A549 (cell line): ENCODE measurements around the gene PXK. TPM values are rescaled to one million over a fixed set of nuclear protein-coding genes. Genes with fewer than 3 reads are reported as not detected.

ENCODE experiments used
- ATAC-seq, 2 experiments: fragments of 200-7000 bp in 1 of 2; fragments of >200 bp in 1 of 2; cut with Nextera tagmentation in 1 of 2; cut with Tn5 transposase in 1 of 2; 3 replicates each; pipeline versions ENCODE4 v1.8.0 to v1.9.1; 2018 to 2020; ENCODE audit warnings: mild to moderate bottlenecking in 1 of 2, moderate library complexity in 1 of 2
- CTCF ChIA-PET: fragments of 300-600 bp; sonication (Branson Sonifier 250); formaldehyde crosslinking; extraction: SDS; loops from one replicate; lab custom pipeline; 2021; ENCODE audit warnings: antibody characterized with exemption, inconsistent platforms; lab: Yijun Ruan, JAX
- POLR2A ChIA-PET: fragments of 350-600 bp; formaldehyde crosslinking; extraction: SDS; loops from one replicate; lab custom pipeline; 2021; ENCODE audit warnings: antibody characterized with exemption, inconsistent platforms; lab: Yijun Ruan, JAX
- DNase-seq, 2 experiments: peaks; one replicate each; pipeline versions ENCODE4 v3.0.0 to v3.0.0-alpha.2; 2011 to 2016; ENCODE audit warnings: low read depth in 1 of 2, low spot score in 1 of 2
- FAIRE-seq: peaks from 2 replicates; lab custom pipeline; 2011; peaks lifted over from hg19 to GRCh38; lab: Jason Lieb, UNC
- H3K27ac ChIP-seq, 2 experiments: fragments of >200 bp; sonication (Bioruptor Twin); formaldehyde crosslinking; 3 replicates each; pipeline ENCODE4 v1.5.1; 2016 to 2017
- H3K4me1 ChIP-seq: fragments of >200 bp; sonication (Bioruptor Twin); formaldehyde crosslinking; 3 replicates; pipeline ENCODE4 v1.6.1; 2016
- H3K4me2 ChIP-seq: fragments of >200 bp; sonication (Bioruptor Twin); formaldehyde crosslinking; 3 replicates; pipeline ENCODE4 v1.6.1; 2016
- H3K4me3 ChIP-seq: fragments of >200 bp; sonication (Bioruptor Twin); formaldehyde crosslinking; 3 replicates; pipeline ENCODE4 v1.5.1; 2016
- H3K9me3 ChIP-seq: fragments of >200 bp; sonication (Bioruptor Twin); formaldehyde crosslinking; 3 replicates; pipeline ENCODE4 v1.6.1; 2016
- BHLHE40 ChIP-seq: IDR thresholded peaks from 2 replicates; pipeline ENCODE4 v1.6.1; 2012; ENCODE audit warnings: low read depth, low read length, inconsistent platforms
- EHF ChIP-seq: fragments of 250-450 bp; sonication (Bioruptor Pico); IDR thresholded peaks from 2 replicates; pipeline ENCODE4 v1.5.0; 2020; ENCODE audit warnings: mild to moderate bottlenecking
- EP300 ChIP-seq, 2 experiments: fragments of >200 bp; sonication (Bioruptor Twin); formaldehyde crosslinking; IDR thresholded peaks; 2 replicates in 1 of 2; 3 replicates in 1 of 2; pipeline ENCODE4 v1.6.1; 2016 to 2017
- ESRRA ChIP-seq: fragments of 150-350 bp; IDR thresholded peaks from 2 replicates; pipeline ENCODE4 v1.6.1; 2014; ENCODE audit warnings: mild to moderate bottlenecking, low read length, borderline replicate concordance
- FOSB ChIP-seq: fragments of 250-450 bp; sonication (Bioruptor Pico); IDR thresholded peaks from 2 replicates; pipeline ENCODE4 v1.5.0; 2020; ENCODE audit warnings: mild to moderate bottlenecking, moderate library complexity
- KDM1A ChIP-seq: fragments of 200-600 bp; sonication (generic); IDR thresholded peaks from 2 replicates; pipeline ENCODE4 v1.6.1; 2016; ENCODE audit warnings: low read depth, mild to moderate bottlenecking
- RFX5 ChIP-seq: fragments of 450-650 bp; IDR thresholded peaks from 2 replicates; pipeline ENCODE4 v1.7.1; 2014; ENCODE audit warnings: antibody characterized with exemption, mild to moderate bottlenecking, moderate library complexity
- TFCP2L1 ChIP-seq: fragments of 250-450 bp; sonication (Bioruptor Pico); IDR thresholded peaks from 2 replicates; pipeline ENCODE4 v1.5.0; 2021; ENCODE audit warnings: mild to moderate bottlenecking
- ZC3H11A ChIP-seq: fragments of 450-650 bp; IDR thresholded peaks from 2 replicates; pipeline ENCODE4 v1.6.1; 2014; ENCODE audit warnings: antibody characterized with exemption, mild to moderate bottlenecking
- WGBS: methylation state at CpG from one replicate; pipeline ENCODE4 v1.1.6; 2017; ENCODE audit errors: missing lambda C conversion rate; 5-methylcytosine and 5-hydroxymethylcytosine counted together
- polyA plus RNA-seq, 4 experiments: library from polyadenylated mRNA; depleted of rRNA in 3 of 4; stranded (reverse); fragments of >200 nt; fragmentation: RNase III in 1 of 4; extraction: RNeasy Plus Mini Kit Qiagen cat#74134 plus additional on column Dnase treatment in 1 of 4; gene quantifications; 2 replicates in 3 of 4; 3 replicates in 1 of 4; pipeline ENCODE4 v1.2.3, GENCODE V29; 2011 to 2017
- TF ChIP-seq, protein P1 (sequence below): fragments of 200-600 bp; sonication (generic); IDR thresholded peaks from 2 replicates; pipeline ENCODE4 v1.6.1; 2016; ENCODE audit warnings: antibody characterized with exemption, mild to moderate bottlenecking, moderate library complexity
- TF ChIP-seq, protein P2 (sequence below): fragments of 450-650 bp; IDR thresholded peaks from 2 replicates; pipeline ENCODE4 v1.6.1; 2014; ENCODE audit warnings: antibody characterized with exemption
- TF ChIP-seq, protein P3 (sequence below): fragments of 250-450 bp; sonication (Bioruptor Pico); IDR thresholded peaks from 2 replicates; pipeline ENCODE4 v1.5.0; 2020; ENCODE audit warnings: low read depth, mild to moderate bottlenecking, moderate library complexity
- TF ChIP-seq, protein P4 (sequence below): IDR thresholded peaks from 2 replicates; pipeline ENCODE4 v1.6.1; 2012
- TF ChIP-seq, protein P5 (sequence below): fragments of 150-350 bp; IDR thresholded peaks from 2 replicates; pipeline ENCODE4 v1.6.1; 2014; ENCODE audit warnings: low read depth, mild to moderate bottlenecking, low read length
- TF ChIP-seq, protein P6 (sequence below): fragments of >200 bp; sonication (Bioruptor Twin); formaldehyde crosslinking; IDR thresholded peaks from 3 replicates; pipeline ENCODE4 v1.5.1; 2016

PXK gene
- polyA plus RNA-seq, 2 of the 4 experiments (the other 2 are of a cell fraction): 4.4 to 10.5 TPM

DNA sequence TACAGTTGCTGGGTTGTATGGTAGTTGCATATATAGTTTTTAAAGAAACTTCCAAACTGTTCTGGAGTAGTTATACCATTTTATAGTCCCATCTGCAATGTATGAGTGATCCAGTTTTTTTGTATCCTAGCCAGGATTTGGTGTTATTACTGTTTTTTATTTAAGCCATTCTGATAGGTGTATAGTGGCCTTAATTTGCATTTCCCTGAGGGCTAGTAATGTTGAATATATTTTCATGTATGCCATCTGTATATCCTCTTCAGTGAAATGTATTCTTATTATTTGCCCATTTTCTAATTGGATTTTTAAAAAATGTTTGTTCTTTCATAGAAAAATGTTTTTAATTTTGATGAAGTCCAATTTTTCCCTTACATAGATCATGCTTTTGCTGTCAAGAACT is 29.2 kb downstream of the PXK start (continued):
- TF ChIP-seq, protein P1, sequence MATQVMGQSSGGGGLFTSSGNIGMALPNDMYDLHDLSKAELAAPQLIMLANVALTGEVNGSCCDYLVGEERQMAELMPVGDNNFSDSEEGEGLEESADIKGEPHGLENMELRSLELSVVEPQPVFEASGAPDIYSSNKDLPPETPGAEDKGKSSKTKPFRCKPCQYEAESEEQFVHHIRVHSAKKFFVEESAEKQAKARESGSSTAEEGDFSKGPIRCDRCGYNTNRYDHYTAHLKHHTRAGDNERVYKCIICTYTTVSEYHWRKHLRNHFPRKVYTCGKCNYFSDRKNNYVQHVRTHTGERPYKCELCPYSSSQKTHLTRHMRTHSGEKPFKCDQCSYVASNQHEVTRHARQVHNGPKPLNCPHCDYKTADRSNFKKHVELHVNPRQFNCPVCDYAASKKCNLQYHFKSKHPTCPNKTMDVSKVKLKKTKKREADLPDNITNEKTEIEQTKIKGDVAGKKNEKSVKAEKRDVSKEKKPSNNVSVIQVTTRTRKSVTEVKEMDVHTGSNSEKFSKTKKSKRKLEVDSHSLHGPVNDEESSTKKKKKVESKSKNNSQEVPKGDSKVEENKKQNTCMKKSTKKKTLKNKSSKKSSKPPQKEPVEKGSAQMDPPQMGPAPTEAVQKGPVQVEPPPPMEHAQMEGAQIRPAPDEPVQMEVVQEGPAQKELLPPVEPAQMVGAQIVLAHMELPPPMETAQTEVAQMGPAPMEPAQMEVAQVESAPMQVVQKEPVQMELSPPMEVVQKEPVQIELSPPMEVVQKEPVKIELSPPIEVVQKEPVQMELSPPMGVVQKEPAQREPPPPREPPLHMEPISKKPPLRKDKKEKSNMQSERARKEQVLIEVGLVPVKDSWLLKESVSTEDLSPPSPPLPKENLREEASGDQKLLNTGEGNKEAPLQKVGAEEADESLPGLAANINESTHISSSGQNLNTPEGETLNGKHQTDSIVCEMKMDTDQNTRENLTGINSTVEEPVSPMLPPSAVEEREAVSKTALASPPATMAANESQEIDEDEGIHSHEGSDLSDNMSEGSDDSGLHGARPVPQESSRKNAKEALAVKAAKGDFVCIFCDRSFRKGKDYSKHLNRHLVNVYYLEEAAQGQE: no peak
- TF ChIP-seq ZC3H11A: no peak
- no peak for TF ChIP-seq FOSB
- TF ChIP-seq EHF (CRISPR knock-in tag): no peak

DNA sequence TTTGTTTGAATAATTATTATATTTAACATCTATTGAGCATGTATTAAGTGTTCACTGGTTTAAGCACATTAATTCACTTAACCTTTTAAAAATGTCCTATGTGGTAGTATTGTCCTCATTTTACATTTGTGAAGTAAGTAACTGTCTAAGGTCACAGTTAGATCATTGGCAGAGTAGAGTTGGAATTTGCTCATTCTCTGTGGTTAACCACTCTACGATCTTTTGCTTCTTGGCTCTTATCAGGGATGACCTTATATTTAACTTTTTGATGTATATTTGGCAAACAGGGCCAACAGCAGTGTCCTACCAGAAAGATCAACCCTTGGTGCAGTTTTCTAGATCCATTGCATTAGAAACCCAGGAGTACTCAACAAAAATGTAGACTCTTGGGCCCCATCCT is 34.0 kb downstream of the PXK start:
- no peak overlapping the region for H3K4me2 ChIP-seq
- no peak for ATAC-seq
- H3K27ac ChIP-seq: no peak overlapping the region
- WGBS: 82% methylated on average over 1 of the region's 1 CpG
- no peak for TF ChIP-seq EP300 (IDR thresholded peaks at IDR 0.05)
- TF ChIP-seq KDM1A: no peak
- TF ChIP-seq, protein P2, sequence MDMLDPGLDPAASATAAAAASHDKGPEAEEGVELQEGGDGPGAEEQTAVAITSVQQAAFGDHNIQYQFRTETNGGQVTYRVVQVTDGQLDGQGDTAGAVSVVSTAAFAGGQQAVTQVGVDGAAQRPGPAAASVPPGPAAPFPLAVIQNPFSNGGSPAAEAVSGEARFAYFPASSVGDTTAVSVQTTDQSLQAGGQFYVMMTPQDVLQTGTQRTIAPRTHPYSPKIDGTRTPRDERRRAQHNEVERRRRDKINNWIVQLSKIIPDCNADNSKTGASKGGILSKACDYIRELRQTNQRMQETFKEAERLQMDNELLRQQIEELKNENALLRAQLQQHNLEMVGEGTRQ: no peak
- TF ChIP-seq, protein P3, sequence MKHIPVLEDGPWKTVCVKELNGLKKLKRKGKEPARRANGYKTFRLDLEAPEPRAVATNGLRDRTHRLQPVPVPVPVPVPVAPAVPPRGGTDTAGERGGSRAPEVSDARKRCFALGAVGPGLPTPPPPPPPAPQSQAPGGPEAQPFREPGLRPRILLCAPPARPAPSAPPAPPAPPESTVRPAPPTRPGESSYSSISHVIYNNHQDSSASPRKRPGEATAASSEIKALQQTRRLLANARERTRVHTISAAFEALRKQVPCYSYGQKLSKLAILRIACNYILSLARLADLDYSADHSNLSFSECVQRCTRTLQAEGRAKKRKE (CRISPR knock-in tag): no peak
- TF ChIP-seq ESRRA: no peak
- TF ChIP-seq, protein P4, sequence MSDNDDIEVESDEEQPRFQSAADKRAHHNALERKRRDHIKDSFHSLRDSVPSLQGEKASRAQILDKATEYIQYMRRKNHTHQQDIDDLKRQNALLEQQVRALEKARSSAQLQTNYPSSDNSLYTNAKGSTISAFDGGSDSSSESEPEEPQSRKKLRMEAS: no peak
- no peak for TF ChIP-seq TFCP2L1 (CRISPR knock-in tag)
- TF ChIP-seq BHLHE40: no peak
- TF ChIP-seq, protein P1: no peak
- TF ChIP-seq, protein P5, sequence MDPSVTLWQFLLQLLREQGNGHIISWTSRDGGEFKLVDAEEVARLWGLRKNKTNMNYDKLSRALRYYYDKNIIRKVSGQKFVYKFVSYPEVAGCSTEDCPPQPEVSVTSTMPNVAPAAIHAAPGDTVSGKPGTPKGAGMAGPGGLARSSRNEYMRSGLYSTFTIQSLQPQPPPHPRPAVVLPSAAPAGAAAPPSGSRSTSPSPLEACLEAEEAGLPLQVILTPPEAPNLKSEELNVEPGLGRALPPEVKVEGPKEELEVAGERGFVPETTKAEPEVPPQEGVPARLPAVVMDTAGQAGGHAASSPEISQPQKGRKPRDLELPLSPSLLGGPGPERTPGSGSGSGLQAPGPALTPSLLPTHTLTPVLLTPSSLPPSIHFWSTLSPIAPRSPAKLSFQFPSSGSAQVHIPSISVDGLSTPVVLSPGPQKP: no peak
- TF ChIP-seq, protein P6, sequence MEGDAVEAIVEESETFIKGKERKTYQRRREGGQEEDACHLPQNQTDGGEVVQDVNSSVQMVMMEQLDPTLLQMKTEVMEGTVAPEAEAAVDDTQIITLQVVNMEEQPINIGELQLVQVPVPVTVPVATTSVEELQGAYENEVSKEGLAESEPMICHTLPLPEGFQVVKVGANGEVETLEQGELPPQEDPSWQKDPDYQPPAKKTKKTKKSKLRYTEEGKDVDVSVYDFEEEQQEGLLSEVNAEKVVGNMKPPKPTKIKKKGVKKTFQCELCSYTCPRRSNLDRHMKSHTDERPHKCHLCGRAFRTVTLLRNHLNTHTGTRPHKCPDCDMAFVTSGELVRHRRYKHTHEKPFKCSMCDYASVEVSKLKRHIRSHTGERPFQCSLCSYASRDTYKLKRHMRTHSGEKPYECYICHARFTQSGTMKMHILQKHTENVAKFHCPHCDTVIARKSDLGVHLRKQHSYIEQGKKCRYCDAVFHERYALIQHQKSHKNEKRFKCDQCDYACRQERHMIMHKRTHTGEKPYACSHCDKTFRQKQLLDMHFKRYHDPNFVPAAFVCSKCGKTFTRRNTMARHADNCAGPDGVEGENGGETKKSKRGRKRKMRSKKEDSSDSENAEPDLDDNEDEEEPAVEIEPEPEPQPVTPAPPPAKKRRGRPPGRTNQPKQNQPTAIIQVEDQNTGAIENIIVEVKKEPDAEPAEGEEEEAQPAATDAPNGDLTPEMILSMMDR: no peak
- no peak for TF ChIP-seq RFX5
- ChIA-PET CTCF (no interaction called here), POLR2A (no interaction called here)
- H3K9me3 ChIP-seq: no peaks in the 10 kb centered on the region
- DNase-seq: no peak
- no peak for FAIRE-seq
- H3K4me1 ChIP-seq: no peaks in the 10 kb centered on the region
- no peak overlapping the region for H3K4me3 ChIP-seq
